Esophagus squamous epithelium (tissue), 5 donors: Measurements from ENCODE around the gene IL1RAPL1. TPM values are rescaled to one million over a fixed set of nuclear protein-coding genes. Genes with fewer than 3 reads are reported as not detected.
"Not testable (repeated sequence)": the region's sequence is repeated elsewhere in the genome, so short reads cannot be mapped to it uniquely, and the experiment has no call there.

Source experiments
- DNase-seq: peaks from one replicate; lab custom pipeline; 2025; lab: John Stamatoyannopoulos, UW
- H3K27ac ChIP-seq, 4 donors: fragments of 200-600 bp; sonication (generic); one replicate each; pipeline ENCODE4 v1.5.1; 2016 to 2019; ENCODE audit warnings: mild to moderate bottlenecking in 1 of 4
- H3K27me3 ChIP-seq, 4 donors: fragments of 200-600 bp; sonication (generic); 1 replicate in 3 of 4; 2 replicates in 1 of 4; pipeline versions ENCODE4 v1.5.1 to v1.6.0; 2017 to 2021; ENCODE audit warnings: antibody characterized with exemption in 1 of 4
- H3K36me3 ChIP-seq, 3 donors: fragments of 200-600 bp; sonication (generic); one replicate each; pipeline ENCODE4 v1.5.1; 2016 to 2019
- H3K4me1 ChIP-seq, 3 donors: fragments of 200-600 bp; sonication (generic); one replicate each; pipeline ENCODE4 v1.5.1; 2017 to 2019
- H3K4me3 ChIP-seq, 4 donors: fragments of 200-600 bp; sonication (generic); 1 replicate in 3 of 4; 2 replicates in 1 of 4; pipeline ENCODE4 v1.5.1; 2016 to 2019; ENCODE audit warnings: mild to moderate bottlenecking in 2 of 4, moderate library complexity in 1 of 4
- H3K9me3 ChIP-seq, 3 donors: fragments of 200-600 bp; sonication (generic); one replicate each; pipeline ENCODE4 v1.5.1; 2016 to 2019
- POLR2A ChIP-seq, 4 donors: fragments of 450-650 bp; IDR thresholded peaks; one replicate each; pipeline ENCODE4 v1.6.1; 2017; ENCODE audit warnings: antibody characterized with exemption in 4 of 4, mild to moderate bottlenecking in 4 of 4, moderate library complexity in 3 of 4
- whole genome bisulfite sequencing, 2 donors: methylation state at CpG; one replicate each; pipeline ENCODE4 v1.1.5; 2018; 5-methylcytosine and 5-hydroxymethylcytosine counted together
- intact Hi-C: fragments of 100-400 bp; cut with DNase I; formaldehyde crosslinking; loops from one replicate; pipeline ENCODE4 v1.15.0; 2022
- total RNA-seq, 4 donors: library from RNA; depleted of rRNA; stranded (reverse); fragments of >200 nt; gene quantifications; one replicate each; pipeline ENCODE4 v1.1.0, GENCODE V29; 2016
- TF ChIP-seq, protein P1 (sequence below), 6 experiments: fragments of 450-650 bp in 4 of 6; fragments of 200-600 bp in 2 of 6; sonication (generic) in 2 of 6; IDR thresholded peaks; one replicate each; pipeline ENCODE4 v1.5.1; 2016 to 2019; ENCODE audit warnings: antibody characterized with exemption in 6 of 6, mild to moderate bottlenecking in 4 of 6, moderate library complexity in 4 of 6
- donor health status: DM: yes; HTN: yes; CAD: no.

The IL1RAPL1 gene
- total RNA-seq, 4 donors from 2014 or later = 0.09 to 0.19 (median 0.13) TPM; not detected in 1

DNA sequence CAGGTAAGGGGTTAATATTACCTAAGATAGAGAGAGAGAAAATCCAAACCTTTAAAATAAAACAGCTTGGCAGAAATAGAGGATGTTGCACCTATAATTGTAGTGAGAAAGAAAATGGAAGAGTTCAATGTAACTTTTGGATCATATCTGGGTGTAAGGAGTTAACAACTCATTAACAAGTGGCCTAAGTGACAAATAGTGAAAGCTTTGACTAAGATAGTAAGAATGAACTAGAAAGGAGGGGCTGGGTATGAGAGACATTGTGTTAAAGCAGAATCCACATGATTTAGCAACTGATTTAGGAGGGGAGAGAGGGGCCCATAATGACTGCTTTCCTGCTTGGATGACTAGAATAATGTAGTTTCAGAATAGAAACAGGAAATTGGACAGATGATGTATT, 761.0 kb downstream of the IL1RAPL1 start:
- H3K4me1 ChIP-seq = no peaks in the 10 kb centered on the region
- TF ChIP-seq POLR2A (IDR thresholded peaks at IDR 0.05) = no peak
- TF ChIP-seq, protein P1, sequence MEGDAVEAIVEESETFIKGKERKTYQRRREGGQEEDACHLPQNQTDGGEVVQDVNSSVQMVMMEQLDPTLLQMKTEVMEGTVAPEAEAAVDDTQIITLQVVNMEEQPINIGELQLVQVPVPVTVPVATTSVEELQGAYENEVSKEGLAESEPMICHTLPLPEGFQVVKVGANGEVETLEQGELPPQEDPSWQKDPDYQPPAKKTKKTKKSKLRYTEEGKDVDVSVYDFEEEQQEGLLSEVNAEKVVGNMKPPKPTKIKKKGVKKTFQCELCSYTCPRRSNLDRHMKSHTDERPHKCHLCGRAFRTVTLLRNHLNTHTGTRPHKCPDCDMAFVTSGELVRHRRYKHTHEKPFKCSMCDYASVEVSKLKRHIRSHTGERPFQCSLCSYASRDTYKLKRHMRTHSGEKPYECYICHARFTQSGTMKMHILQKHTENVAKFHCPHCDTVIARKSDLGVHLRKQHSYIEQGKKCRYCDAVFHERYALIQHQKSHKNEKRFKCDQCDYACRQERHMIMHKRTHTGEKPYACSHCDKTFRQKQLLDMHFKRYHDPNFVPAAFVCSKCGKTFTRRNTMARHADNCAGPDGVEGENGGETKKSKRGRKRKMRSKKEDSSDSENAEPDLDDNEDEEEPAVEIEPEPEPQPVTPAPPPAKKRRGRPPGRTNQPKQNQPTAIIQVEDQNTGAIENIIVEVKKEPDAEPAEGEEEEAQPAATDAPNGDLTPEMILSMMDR (IDR thresholded peaks at IDR 0.05) = no peak
- H3K9me3 ChIP-seq = no peaks in the 10 kb centered on the region
- no peaks in the 10 kb centered on the region for H3K27me3 ChIP-seq
- H3K27ac ChIP-seq = no peak overlapping the region
- intact Hi-C loops = no loop called here
- no peak for DNase-seq
- no peak overlapping the region for H3K4me3 ChIP-seq
- no peaks in the 10 kb centered on the region for H3K36me3 ChIP-seq

DNA sequence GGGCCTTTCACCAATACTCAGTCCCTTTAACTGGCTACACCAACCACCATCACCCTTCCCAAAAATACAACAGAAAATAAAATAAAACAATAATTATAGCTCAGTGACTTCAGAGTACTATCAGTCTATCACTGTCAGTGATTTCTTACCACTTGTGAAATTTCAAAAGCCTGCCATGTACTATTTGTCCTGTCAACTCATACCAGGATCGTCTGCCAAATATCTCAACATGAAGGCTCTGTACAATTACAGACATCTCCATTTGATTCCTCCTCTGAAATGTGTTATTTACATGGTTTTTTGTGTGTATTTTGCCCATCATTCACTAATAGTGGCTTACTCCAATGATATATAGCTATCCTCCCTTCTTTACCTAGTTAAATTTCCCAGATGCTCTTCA, 772.0 kb downstream of the IL1RAPL1 start:
- H3K27ac ChIP-seq = no peak overlapping the region
- intact Hi-C loops = no loop called here
- no peaks in the 10 kb centered on the region for H3K36me3 ChIP-seq
- no peaks in the 10 kb centered on the region for H3K9me3 ChIP-seq
- H3K4me1 ChIP-seq = no peaks in the 10 kb centered on the region
- WGBS, 2 donors = 75 to 94% methylated on average over 1 of the region's 1 CpG
- no peak for DNase-seq
- TF ChIP-seq, protein P1 (IDR thresholded peaks at IDR 0.05) = no peak
- TF ChIP-seq POLR2A (IDR thresholded peaks at IDR 0.05) = no peak
- H3K4me3 ChIP-seq = no peak overlapping the region
- no peaks in the 10 kb centered on the region for H3K27me3 ChIP-seq

DNA sequence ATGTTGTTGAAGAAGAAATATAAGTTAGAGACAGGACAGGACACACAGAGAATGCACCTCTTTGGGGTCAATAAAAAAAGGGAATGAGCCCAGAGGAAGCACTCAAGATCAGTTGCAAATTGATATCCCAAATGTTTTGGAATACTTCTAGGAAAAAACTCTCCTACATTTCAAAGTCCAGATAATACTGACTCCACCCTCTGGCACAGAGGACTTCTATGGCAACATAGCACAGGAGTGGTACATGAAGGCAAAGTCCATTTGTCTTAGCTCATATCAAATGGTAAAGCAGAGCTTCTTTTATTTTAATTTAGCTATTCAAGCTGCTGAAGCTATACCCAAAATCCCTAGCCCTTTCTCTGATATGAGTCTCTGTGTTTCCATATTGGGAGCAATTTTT, 787.5 kb downstream of the IL1RAPL1 start:
- H3K9me3 ChIP-seq, H3K4me1 ChIP-seq, intact Hi-C loops, H3K4me3 ChIP-seq, H3K36me3 ChIP-seq, H3K27ac ChIP-seq, H3K27me3 ChIP-seq, DNase-seq: not testable (repeated sequence)

DNA sequence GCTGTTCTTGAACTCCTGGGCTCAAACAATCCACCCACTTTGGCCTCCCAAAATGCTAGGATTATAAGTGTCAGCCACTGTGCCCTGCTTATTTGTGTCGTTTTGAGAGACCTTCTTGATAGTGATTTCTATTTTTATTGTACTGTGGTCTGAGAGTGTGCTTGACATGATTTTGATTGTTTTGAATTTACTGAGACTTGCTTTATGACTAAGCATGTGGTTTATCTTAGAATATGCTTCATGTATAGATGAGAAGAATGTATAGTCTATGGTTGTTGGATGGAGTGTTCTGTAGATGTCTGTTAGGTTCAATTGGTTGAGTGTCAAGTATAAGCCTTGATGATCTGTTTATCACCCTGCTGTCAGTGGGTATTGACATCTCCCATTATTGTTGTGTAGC, 789.3 kb downstream of the IL1RAPL1 start:
- Histone ChIP-seq H3K9me3 (no peaks in the 10 kb centered on the region), H3K4me1 (no peaks in the 10 kb centered on the region), H3K27me3 (no peaks in the 10 kb centered on the region), H3K36me3 (no peaks in the 10 kb centered on the region), H3K27ac (no peak overlapping the region), H3K4me3 (no peak overlapping the region)
- intact Hi-C loops = no loop called here
- WGBS, 2 donors = 55 to 86% methylated on average over 1 of the region's 1 CpG
- TF ChIP-seq, protein P1 (IDR thresholded peaks at IDR 0.05) = no peak
- no peak for TF ChIP-seq POLR2A (IDR thresholded peaks at IDR 0.05)
- DNase-seq = no peak

DNA sequence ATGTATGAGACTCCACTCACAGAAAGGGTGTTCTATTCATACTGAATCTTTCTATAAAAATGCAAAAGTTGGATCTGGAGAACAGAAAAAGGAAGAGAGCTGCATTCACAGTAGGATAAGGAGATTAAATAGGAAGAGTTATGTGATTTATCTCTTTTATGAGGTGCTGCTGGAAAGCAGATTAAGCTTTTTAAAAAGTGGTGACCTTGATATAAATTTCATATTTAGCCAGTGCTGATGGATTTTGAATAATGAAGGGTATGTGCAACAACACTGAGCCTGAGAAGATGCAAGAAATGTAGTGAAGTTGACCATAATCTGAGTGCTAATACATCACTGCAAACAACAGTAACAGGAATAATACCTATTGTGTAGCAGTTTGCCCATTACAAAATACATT, 795.6 kb downstream of the IL1RAPL1 start:
- Histone ChIP-seq H3K27ac (no peak overlapping the region), H3K9me3 (no peaks in the 10 kb centered on the region), H3K27me3 (no peaks in the 10 kb centered on the region), H3K4me3 (no peak overlapping the region), H3K4me1 (no peaks in the 10 kb centered on the region), H3K36me3 (no peaks in the 10 kb centered on the region)
- DNase-seq = no peak
- TF ChIP-seq, protein P1 (IDR thresholded peaks at IDR 0.05) = no peak
- no peak for TF ChIP-seq POLR2A (IDR thresholded peaks at IDR 0.05)
- intact Hi-C loops = no loop called here

DNA sequence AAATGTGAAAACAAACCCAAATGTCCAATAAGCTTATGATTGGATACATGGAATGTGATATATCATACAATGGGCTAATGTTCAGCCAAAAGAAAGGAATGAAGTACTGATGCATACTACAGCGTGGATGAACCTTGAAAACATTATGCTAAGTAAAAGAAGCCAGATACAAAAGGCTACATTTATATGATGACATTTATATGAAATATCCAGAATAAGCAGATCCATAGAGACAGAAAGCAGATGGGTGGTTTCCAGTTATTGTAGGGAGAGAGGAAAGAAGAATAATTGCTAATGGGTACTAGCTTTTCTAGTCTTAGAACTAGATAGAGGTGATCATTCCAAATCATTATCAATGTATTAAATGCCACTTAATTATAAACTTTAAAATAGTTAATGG, 801.3 kb downstream of the IL1RAPL1 start:
- Histone ChIP-seq H3K9me3 (no peaks in the 10 kb centered on the region), H3K4me1 (no peaks in the 10 kb centered on the region), H3K27ac (no peak overlapping the region), H3K27me3 (no peaks in the 10 kb centered on the region), H3K4me3 (no peak overlapping the region), H3K36me3 (no peaks in the 10 kb centered on the region)
- no peak for TF ChIP-seq POLR2A (IDR thresholded peaks at IDR 0.05)
- TF ChIP-seq, protein P1 (IDR thresholded peaks at IDR 0.05) = no peak
- DNase-seq = no peak
- intact Hi-C loops = no loop called here
- WGBS, 2 donors = 68 to 79% methylated on average over 1 of the region's 1 CpG
